Measurements from ENCODE around the gene CREB1.
"Not testable (repeated sequence)": the region's sequence is repeated elsewhere in the genome, so short reads cannot be mapped to it uniquely, and the experiment has no call there.

Gene CREB1

DNA sequence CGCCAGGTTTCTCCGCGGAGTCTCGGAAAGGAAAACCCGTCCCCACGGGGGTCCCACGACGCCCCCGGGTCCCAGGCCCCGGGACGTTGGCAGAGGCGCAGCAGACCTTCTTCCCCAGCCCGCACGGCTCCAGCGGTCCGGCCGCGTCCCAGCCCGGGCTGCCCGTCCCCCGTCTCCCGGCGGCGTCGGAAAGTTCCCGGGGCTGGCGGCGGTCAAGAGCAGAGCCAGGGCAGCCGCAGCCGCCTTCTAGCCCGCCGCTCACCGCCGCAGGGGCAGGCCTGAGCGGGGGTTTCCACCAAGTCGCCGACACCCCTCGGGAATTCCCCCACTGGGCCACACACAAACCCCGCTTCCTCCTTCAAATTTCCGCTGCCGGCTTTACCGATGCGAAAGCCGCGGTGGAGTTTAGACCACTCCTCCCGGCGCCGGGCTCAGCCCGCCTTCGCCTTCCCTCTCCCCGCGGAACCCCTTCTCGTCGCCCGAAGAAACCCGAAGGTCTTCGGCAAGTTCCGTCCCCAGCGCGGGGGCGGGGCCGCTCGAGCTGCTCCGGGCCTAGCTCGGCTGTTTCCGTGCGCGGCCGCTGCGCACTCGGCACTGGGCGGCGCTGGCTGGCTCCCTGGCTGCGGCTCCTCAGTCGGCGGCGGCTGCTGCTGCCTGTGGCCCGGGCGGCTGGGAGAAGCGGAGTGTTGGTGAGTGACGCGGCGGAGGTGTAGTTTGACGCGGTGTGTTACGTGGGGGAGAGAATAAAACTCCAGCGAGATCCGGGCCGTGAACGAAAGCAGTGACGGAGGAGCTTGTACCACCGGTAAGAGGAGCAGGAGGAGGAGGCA, at the start of gene CREB1:
Gene CREB1 (plus strand): TSS at position 633 of the 830 bp plus-strand sequence. CDS start 25,674 bp downstream, outside the sequence.
- peak; percentile 100 for DNase-seq (ENCODE audit: low read depth in 2 of 2)

DNA sequence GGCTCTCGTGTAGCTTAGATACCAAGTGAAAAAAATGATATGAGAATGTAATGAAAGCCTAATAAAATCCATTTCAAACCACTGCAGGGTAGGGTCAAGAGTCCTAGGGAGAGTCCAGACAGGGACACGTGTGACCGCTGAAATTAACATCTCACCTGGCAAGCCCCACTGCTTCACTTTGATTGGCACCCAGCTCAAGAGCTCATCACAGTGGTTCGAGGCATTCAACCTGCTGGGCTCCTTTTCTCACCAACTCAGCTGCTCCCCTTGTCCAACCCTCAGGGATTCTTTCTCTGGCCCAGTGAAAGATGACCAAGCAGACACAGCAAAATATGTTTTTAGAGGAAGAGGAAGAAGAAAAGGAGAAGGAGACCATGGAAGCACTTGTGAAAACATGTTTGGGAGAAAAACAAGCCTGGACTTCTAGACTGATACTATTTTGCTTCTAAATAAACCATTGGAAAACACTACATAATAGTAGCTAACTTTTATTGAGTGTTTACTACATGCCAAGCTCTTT, 49.2 kb upstream of the CREB1 start:
- no peak for DNase-seq (ENCODE audit: low read depth in 2 of 2)

DNA sequence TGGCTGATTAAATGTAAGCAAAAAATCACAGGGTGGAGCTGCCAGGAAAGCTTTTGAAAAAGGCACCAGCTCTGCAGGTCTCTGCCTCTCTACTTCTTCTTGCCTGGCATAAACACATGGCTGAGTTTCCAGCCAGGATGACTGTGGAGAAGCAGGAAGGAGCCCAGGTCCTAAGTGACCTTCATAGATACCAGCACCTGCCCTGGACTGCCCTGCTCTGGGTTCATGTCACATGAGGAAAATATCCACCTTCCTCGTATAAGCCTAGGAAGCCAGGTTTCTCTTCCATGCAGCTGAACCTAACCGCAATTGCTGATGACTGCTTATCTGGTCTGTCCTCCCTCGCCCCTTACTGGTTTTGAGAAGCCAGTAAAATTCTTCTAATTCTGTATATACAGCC, 47.8 kb upstream of the CREB1 start:
- no peak for DNase-seq (ENCODE audit: low read depth in 2 of 2)

DNA sequence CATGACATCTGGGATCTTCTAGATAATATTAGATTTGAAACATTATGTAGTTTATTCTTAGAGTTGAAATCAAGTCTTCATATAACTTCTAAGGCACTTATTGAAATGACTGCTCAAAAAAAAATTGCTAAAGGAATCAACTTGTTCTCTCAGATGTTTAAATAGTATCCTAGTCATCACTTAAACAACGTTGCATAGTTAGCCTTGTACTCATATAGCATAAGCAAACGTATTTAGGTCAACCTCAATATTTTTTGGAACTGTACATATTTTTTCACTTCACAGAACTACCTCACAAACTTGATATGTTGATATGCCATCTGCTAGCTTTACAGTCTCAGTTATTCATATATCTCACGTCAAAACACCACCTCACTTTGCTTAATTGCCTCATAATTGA, 47.1 kb upstream of the CREB1 start:
- DNase-seq (ENCODE audit: low read depth in 2 of 2), result no peak

DNA sequence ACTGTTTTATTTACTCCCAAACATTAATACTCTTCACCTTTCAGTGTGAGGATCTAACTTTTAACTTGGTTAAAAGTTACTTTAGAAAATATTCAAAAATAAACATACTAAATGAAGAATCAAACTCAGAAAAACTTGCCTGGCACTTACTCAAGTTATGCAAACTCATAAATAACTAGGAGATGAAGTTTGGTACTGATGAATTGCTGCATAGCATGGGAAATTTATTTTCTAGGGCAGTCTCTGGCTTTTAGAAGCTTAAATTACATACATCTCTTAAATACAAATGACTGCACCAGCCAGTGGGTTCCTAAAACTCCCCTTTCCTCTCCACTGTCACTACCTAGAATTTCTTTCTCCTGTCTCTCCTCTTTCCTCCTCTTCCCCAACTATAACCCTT, 46.7 kb upstream of the CREB1 start:
- no peak for DNase-seq (ENCODE audit: low read depth in 2 of 2)

DNA sequence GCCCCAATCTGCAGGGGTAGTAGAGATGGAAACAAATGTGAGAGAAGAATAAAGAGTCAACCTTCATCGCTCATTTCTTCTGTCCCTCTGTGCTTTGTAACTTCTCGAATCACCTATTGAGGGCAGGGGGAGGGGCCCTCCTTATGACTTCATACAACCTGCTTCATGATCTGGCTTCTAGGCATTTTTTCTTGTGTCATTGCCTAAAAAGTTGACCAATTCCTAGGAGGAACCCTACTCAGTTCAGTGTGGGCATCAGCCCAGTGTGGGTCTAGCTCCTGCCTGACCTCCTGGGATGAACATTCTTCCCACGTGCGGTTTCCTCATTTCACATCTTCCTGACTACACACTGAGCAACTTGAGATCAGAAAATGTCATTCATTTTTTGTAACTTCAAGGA, 46.3 kb upstream of the CREB1 start:
- DNase-seq (ENCODE audit: low read depth in 2 of 2), result no peak

DNA sequence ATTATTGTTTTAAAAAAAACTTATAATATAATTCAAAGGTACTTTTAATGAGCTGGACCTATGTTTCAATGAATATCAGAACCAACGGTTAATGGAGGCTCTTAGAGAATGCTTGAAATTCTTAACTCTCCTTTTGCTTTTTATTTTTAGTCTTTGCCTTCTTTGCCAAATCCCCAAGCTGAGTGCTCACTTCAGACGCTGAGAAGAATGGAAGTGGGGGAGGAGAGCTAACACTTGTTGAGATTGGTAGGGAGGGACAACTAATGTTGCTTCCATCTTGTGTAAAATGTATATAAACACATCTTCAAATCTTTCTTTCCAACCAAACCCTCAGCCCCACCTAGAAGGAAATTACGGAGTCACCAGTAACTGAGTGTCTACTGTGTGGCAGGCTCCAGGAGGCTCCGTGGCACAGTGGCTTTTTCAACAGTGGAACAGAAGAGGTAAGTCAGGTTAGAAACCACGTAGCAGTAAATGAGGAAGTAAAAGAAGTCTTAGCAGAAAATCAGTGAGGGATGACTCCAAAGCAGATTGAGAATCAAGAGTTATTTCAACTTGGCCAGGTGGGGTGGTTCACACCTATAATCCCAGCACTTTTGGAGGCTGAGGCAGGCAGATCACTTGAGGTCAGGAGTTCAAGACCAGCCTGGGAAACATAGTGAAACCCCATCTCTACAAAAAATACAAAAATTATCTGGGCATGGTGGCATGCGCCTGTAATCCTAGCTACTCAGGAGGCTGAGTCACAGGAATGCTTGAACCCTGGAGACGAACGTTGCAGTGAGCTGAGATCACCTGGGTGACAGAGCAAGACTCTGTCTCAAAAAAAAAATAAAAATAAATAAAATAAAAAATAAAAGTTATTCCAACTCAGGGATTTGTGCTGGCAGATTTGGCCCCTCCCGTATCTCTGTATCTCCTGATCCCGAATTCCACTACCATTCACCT, 45.0 kb upstream of the CREB1 start:
- no peak for DNase-seq (ENCODE audit: low read depth in 2 of 2)

DNA sequence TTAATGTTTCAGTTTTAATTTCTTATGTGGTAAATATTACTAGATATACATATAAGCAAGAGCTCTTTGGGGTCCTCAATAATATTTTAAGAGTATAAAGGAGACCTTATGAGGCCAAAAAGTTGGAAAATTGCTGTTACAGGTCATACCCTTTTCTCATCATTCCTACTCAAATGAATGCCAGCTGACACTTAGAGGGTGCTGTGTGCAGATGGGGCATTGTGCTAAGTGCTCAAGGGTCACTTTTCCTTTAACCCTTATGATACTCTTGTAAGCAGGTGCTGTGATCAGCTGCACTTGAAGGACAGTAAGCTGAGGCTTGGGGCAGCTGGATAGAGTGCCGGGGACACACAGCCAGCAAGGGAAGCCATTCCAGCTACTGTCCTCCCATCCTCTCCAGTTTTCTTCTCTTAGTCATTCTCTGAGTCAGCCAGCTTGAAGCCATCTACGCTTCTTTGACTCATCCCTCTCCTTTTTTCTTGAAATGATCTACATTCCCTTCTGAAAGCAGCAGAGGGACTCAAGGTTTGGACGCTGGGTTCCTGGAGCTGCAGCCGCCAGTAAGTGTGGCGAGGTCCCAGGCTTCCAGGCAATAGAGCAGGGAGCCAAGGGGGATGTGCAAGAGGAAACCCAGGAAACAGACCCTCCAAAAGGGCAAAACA, 42.0 kb upstream of the CREB1 start:
- DNase-seq (ENCODE audit: low read depth in 2 of 2), result no peak

DNA sequence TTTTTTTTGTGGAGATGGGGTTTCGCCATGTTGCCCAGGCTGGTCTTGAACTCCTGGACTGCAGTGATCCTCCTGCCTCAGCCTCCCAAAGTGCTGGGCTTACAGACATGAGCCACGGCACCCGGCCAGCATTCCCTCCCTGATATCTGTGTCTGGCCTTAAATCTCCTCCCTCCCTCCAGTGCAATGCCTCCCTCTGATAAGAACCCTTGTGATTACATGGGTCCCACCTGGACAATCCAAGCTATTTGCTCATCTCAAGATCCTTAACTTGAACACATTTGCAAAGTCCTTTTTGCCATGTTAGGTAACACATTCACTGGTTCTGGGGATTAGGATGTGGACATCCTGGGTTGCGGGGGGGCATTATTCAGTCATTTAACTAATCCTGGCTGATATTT, 40.5 kb upstream of the CREB1 start:
- no peak for DNase-seq (ENCODE audit: low read depth in 2 of 2)

DNA sequence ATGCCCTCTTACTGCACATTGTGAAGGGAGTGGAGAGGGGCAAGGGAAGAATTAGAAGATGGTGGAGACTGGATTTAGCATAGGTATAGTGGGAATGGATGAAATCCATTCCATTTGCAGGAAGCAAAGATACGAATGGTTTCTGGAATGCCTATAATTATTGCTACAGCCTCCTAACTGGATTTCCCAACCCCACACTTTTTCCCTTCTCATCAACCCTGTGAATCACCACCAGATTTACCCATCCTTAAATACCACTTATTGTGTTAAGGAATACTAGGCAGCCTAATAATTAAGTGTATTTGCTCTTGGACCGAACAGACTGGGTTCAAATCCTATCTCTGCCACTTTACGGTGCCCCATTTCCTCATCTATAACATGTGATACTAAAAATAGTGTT, 39.3 kb upstream of the CREB1 start:
- DNase-seq (ENCODE audit: low read depth in 2 of 2), result no peak

DNA sequence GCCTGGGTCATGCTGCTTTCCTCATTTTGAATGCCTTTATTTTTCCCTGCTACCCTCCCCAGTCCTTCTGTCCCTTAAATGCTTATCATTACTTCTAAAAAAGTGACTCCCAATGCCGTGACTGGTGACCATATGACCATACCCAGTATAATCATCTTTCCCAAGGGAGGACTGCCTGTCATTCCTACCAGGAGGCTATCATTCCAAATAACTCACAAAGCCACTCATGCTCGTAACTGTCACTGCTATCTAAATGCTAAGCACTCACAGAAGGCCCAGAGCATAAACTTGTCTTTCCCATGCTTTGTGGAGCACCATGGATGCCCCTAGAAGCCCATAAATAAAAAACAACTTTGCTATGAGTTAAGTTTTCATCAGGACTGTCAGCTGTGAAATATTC, 38.7 kb upstream of the CREB1 start:
- DNase-seq (ENCODE audit: low read depth in 2 of 2), result no peak

DNA sequence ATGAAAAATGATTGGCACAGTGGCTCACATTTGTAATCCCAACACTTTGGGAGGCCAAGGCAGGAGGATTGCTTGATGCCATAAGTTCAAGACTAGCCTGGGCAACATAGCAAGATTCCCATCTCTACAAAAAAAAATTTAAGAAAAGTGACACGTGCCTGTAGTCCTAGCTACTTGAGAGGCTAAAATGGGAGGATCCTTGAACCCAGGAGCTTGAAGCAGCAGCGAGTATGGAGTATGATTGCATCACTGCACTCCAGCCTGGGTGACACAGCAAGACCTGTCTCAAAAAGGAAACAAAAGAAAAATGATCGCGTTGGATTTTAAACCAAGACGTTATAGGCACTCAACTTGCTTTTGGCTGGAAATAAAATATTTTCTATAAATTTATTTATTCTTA, 37.8 kb upstream of the CREB1 start:
- DNase-seq (ENCODE audit: low read depth in 2 of 2), result no peak

DNA sequence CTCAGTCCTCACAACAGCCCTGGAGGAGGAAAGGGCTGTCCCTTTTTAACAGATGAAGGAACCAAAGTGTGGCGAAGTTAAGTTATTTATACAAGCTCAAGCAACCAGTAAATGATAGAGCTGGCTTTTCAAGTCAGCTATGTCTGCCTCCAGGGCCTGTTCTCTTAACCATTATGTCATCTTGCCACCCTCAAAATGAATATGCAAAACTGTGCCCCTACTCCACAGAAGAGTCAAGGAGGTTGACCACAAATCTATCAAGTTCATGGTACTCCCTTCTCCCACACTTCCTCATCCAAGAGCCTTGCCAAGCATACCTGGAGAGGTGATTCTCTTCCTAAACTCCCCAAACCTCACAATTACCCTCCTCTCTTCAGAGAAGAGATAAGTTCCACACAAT, 37.3 kb upstream of the CREB1 start:
- no peak for DNase-seq (ENCODE audit: low read depth in 2 of 2)

DNA sequence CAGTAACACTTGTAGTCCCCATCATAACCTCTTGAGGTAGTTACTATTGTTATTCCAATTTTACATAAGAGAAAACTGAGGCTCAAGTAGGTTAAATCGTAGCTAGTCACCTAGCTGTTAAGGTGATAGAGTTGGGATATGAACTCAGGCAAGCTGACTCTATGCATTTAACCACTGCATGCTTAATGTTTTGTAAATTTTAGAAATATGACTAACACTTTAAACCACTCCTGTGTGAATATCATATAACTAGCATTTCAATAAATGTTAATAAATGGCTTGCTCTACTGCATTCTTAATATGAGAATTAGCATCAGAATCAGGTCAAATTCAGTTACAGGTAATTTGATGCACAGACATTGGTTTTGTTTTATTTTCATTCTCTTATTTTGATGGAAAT, 35.6 kb upstream of the CREB1 start:
- DNase-seq (ENCODE audit: low read depth in 2 of 2), result no peak

DNA sequence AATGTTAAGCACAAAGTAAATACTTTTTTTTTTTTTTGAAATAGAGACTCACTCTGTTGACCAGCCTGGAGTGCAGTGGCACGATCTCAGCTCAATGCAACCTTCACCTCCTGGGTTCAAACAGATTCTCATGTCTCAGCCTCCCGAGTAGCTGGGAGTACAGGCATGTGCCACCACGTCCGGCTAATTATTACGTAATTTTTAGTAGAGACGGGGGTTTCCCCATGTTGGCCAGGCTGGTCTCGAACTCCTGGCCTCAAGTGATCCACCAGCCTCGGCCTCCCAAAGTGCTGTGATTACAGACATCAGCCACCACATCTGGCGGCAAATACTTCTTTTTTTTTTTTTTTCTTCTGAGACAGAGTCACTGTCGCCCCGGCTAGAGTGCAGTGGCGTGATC, 32.8 kb upstream of the CREB1 start:
- not testable (repeated sequence) for DNase-seq (ENCODE audit: low read depth in 2 of 2)

DNA sequence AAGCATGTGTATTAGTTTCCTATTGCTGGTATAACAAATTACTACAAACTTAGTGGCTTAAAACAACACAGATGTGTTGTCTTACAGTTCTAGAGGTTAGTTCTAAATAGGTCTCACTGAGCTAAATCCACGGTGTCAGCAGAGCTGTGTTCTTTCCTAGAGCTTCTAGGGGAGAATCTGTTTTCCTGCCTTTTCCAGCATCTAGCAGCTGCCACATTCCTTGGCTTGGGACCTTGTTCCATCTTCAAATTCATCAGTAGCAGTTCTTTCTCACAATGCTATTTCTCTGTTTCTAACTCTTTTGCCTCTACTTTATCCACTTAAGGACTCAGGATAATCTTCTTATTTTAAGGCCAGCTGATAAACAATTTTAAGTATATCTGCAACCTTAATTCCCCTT, 32.2 kb upstream of the CREB1 start:
- DNase-seq (ENCODE audit: low read depth in 2 of 2), result no peak

DNA sequence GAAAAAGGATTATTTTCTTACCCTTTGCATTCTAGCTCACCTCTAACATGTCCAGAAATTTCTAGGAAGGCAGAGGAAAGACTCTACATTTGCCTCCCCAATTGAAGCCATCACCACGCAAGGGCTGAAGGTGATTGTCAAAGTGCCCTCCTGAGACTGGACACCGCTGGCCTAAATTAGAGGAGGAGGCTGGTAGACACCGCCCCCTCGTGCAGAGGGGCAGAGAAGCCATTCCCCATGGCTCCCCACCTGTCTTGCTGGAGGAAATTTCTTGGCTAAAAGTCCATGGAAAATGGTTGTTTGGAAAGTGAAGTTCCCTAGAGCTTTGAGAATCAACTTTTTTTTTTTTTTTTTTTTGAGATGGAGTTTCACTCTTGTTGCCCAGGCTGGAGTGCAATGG, 31.3 kb upstream of the CREB1 start:
- DNase-seq (ENCODE audit: low read depth in 2 of 2), result no peak

DNA sequence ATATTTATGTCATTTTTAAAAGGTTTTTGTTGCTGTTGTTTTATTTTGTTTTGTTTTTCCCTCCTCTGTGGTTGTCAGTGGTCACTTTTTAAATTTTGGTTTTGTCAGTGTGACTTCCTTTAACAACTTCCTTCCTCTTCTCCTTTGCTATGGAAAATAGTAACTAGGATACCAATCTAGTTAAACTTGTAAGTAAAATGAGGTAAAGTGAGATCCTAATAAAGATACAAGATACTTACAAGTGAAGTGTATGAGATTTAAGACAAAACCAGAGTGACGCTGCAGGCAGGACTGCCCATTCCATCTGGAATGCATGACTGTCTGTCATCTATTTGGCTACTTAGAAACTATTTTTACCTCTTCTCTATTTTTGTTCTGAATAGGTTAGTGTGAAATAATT, 30.6 kb upstream of the CREB1 start:
- DNase-seq (ENCODE audit: low read depth in 2 of 2), result no peak

DNA sequence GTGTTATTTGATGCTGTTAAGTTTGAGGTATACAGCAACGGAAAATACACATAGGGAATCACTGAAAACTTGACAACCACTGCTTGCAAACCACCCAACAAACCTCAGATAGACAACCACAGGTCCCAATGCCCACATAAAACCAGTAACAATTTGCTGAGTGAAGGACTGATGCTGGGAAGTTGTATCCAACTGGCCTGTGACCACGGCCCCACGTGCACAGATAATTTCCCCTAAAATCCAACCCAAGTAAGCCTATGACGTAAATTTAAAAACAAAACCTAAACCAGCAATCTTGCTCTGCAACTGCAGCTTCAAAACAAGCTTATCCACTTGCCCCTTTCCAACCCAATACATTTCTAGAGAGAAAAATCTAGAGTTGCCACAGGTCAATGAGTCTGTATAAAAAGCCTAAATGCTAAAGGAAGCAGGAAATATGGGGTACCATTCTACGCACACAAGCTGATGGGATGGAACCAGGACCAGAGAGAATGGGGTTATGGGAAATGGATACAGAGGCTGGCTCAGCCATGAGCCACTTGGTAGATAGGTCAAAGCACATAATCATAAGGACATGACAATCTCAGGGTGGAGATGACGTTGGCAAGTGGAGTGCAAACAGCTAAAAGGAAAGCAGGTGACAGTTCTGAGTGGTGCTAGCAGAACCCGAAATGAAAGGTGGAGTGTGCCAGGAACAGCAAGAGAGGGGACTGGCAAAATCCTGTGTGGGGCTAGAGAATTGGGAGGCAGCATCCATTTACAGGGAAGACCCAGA, 27.8 kb upstream of the CREB1 start:
- no peak for DNase-seq (ENCODE audit: low read depth in 2 of 2)

DNA sequence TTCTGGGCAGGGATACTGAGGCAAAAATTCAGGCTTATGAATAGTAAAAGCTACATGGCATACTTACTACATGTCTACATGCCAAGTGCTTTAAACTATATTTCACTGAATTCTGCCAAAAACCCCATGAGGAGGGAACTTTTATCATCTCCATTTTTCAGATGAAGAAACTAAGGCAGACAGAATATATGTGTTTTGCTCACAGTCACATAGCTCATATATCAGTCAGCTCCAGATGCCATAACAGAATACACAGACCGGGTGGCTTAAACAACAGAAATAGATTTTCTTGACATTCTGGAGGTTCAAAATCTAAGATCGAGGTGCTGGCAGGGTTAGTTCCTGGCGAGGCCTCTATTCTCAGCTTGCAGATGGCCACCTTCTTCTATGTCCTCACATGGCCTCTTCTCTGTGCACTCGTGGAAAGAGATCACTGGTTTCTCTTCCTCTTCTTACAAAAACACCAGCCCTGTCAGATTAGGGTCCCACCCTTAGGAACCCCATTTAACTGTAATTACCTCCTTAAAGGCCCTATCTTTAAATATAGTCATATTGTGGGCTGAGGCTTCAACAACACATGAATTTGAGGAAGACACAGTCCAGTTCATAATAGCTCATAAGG, 27.1 kb upstream of the CREB1 start:
- no peak for DNase-seq (ENCODE audit: low read depth in 2 of 2)

DNA sequence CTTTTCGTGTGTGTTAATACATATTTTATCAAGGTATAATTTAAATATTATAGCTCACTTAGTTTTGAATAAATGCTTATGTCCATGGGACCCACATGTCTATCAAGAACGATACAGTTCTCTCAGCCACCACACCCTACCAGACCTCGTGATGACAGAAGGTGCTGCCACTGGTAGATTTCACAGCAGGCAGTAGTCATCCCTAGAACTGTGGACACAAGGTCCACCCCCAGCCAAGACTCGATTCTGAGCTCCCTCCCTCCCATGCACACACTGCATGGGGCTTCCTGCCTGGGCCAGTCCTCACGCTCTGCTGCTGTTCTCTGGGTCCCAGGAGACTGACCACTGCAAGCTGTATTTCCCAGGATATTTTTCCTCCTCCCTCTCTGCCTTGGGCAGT, 26.5 kb upstream of the CREB1 start:
- DNase-seq (ENCODE audit: low read depth in 2 of 2), result no peak
